Neural progenitor cell (in vitro differentiated cells): Measurements from ENCODE around the gene TXK.

Experiments
- CTCF ChIP-seq: fragments of 200-600 bp; sonication (generic); IDR thresholded peaks from 2 replicates; pipeline ENCODE4 v1.5.1; 2017; ENCODE audit warnings: antibody characterized with exemption, mild to moderate bottlenecking
- EZH2 ChIP-seq: fragments of 200-600 bp; sonication (generic); IDR thresholded peaks from 2 replicates; pipeline ENCODE4 v1.6.1; 2017; ENCODE audit warnings: antibody characterized with exemption, mild to moderate bottlenecking, moderate library complexity

GRCh38 chr4:48112017-48112667, 21.9 kb downstream of the TXK start:
- TF ChIP-seq EZH2 (no peak), CTCF (no peak)
